ENCODE measurements around the gene GABRG3.

Gene GABRG3

DNA sequence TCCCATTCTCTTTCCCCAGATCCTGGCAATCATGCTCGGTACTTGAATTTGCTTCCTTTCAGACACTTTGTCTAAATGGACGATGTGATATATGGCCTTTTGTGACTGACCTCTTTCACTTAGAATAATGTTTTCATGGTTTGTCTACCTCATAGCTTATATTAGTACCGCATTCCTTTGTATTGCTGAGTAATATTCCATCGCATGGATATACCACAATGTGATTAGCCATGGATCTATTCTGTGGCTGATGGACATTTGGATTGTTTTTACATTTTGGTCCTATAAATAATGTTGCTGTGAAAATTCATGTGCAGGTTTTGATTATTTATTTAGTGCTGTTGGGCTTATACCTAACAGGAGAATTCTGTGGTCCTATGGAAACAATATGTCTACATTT, 458.6 kb downstream of the GABRG3 start:
- no peak for DNase-seq

DNA sequence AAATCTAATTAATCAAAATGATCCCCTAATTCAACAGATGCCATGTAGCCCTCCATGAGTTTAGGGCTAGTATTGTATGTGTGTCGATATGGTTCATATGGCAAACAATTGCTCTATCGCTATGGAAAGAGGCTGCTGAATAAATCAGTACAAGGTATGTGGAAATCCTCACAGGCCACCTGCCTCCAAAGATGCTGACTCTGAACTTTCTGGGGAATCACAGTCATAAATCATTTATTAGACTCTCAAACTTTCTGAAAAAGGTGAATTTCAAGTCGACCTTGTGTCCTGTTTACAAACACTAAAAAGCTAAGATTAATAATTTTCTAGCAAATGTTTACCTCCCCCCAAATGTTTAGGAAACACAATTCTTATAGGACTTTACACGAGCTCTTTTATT, 462.6 kb downstream of the GABRG3 start:
- no peak for DNase-seq

DNA sequence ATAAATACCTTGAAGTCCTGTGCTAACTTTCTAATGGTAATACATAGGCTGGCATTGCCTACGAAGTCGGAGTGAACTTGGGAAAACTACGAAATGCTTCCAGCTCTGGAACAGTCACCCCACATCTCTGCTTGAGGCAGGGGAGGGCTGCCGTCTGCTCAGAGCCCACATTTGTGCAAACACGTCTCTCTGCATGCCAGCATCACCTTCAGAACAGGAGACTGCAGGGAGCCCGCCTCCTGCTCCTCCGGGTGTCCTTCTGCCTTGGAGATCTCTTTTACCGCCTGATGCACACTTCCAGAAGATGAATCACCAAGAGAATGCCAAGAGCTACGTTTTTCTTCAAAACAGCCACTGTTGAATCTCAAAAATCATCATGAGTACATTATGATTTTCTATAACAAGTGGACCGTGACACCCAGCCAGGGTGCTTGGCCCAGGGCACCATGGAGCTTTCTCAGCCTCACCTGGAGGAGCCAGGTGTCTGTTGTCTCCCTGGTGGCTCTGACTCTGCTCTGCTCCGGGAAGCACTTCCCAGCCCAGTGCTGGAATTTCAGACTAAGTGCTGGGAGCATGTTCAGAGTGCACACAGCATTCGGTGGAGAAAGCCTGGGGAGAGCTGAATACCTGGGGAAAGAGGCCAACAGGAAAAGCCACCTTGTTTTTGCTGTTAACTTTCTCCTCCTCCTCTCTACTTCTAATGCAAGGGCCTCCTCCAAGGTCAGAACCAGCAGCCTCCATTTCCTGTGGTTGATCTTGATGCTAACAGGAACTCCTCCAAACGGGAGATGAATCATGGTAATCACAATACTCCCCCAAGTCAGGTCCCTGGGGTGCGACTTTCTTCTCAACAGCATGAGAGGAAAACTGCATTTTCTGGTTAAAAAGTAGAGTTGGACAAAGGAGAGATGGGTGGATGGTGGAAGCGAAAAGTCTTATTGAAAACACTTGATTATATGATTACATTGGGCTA, 467.7 kb downstream of the GABRG3 start:
- DNase-seq = no peak

DNA sequence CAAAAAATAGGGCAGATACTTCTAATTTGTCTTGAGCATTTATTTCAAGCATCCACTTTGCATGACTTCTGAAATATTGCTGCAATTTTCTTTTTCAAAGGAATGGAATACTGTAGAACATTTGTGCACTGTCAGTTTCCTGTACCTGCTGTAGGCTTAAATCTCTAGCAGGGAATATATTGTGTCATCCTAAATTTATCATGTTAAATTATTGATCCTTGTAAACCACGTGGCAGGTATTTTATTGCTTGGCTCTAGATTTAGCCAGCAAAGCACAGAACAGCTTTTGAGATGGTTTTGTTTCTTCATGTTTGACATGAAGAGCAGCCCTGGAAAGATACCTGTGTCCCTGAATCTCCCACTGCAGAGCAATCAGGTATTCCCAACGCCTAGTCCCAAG, 470.1 kb downstream of the GABRG3 start:
- DNase-seq = no peak

DNA sequence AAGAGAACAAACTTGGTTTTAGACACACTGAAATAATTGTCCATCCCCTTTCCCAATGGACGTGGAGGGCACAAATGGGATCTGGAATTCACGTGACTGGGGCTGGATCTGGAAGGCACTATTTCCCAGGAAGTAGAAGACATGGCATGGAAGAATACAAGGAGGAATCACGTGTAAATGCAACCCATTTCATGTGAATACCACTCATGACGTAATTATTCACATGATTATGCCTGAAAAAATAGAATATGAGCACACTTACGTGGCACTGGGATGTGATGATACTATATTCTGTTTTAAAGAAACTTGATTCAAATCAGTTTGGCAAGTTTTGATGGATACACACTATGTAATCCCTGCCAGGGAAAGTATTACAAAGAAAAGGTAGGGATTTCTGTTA, 477.3 kb downstream of the GABRG3 start:
- DNase-seq = no peak

DNA sequence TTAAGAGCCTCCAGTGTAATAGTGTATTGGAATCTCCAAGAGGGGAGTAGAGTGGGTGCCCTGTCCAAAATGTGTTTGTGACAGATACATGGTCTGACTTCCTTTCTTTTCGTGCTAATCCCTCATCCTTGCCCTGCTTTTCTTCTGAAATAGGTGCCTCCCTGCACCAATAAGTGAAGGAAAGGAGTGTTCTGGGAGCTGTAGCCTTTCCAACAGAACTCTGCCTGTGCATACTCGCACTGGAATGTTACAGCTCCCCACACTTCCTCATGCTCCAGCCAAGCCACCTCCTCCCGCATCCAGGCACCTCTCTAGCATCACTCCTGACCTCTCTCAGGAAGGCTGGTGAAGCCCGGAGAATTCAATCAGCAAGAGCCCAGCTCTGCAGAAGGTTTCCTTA, 478.0 kb downstream of the GABRG3 start:
- no peak for DNase-seq

DNA sequence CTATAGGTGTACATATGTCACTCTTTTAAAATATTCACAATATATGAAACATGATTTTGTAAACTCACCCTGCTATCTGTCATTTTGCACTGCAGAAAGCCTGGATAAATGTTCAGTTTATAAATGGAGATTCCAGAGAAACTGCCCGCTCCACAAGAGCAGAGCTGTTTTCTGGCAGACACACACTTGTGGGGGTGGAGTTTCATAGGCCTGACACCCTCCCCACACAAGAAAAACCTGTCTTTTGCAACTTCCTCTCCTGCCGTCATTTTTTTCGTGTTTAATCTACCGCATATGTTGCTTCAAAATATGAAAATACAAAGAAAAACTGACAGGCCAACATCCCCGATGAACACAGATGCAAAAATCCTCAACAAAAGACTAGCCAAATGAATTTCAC, 479.0 kb downstream of the GABRG3 start:
- no peak for DNase-seq

DNA sequence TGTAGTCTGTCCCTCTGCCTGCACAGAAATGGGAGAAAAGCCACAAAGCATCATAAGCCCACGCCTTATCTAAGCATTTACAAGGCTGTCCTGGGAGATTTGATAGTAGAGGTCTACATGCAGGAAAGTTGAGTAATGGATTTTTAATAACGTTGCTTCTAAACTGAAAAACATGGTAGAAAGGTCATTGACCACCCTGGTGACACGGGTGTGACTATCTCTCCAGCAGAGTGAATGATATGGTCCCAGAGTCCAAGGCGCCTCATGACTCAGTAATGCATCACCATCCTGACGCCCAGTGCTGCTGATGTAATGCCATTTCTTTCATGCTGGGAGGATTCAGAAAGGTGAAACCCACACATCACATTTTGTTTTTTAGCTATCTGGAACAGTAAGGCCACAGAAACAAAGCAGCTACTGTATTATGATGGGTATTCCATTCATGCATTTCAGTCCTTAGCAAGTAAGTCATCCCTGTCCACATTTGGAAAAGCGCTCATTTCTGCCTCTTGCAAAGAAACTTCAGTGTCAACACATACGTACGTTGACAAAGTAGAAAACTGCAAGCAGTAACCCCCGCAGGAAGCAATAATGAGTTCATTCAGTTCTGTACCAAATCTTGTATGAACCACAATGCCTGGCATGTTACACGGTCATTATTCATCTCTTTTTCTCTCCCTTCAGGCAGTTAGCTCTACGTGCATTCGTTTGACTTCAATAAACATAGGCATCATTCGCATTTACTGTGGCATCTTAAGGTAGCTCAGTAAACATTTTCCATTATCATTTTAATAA, 483.5 kb downstream of the GABRG3 start:
- no peak for DNase-seq

DNA sequence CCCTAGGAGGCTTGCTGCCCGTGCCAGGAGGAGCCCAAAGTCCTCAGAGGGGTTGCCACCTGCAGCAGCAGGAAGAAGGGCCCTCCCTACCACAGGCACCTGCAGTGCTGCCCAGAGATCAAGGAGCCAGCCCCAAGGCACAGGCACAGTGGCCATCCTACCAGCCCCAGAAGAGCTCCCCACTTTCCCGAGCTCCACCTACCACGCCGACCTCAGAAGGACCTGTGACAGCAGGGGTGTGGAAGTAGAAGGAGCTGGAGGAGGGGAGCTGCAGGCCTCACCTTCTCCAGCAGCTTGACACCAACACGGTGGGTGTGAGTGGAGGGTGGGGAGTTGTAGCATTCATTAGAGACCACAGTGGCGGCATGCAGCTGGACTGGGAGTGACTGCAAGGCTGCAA, 485.8 kb downstream of the GABRG3 start:
- no peak for DNase-seq

DNA sequence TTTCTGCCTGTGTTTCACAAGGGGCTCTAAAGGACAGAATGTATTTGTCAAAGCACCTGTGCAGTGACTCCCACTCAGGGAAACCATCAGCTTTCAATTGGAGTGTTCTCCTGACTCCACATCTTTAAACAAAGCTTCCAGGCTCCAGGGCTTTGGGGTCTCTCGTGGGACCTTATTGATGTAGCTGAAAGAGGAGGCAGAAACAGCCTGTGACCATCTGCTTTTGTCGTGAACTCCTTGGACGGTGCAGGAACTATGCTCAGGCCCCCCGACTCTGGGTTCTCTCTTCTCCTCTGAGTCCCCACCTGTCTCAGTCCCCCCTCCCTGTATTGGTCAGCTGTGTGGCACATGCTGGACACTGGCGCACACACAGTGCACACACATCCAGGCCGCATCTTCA, 486.8 kb downstream of the GABRG3 start:
- DNase-seq = no peak

DNA sequence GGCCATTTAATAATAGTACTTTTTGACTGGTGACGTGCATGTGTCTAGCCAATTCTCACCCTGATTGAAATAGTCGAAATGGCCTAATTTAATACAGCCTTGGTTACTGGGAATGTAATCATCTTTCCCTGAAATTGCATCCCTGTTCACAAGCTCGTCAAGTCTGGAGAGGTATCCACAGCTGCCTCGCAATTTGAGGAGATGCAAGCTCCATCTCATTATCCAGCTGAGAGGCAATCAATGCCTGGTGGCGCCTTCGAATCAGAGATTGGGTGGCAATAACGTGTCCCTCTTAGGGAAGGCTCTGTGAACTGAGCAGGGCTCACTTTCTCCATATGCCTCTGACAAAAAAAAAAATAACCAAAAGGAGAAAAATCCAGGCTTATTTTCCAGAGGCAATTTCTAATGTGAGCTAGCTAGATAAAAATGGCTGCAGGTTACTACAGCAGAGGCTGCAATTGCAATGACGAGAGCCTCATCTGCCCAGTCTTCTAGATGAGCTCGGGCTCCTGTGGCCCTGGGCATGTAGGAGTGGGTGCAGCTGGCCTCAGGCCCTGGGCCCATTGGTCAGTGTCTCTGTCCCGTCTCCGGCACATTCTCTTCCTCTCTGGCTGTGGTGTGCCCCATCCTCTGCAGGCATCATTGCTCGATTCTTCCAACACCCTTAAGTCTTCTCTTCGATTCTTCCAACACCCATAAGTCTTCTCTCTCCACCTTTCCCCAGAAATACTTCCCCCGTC, 487.5 kb downstream of the GABRG3 start:
- DNase-seq = no peak

DNA sequence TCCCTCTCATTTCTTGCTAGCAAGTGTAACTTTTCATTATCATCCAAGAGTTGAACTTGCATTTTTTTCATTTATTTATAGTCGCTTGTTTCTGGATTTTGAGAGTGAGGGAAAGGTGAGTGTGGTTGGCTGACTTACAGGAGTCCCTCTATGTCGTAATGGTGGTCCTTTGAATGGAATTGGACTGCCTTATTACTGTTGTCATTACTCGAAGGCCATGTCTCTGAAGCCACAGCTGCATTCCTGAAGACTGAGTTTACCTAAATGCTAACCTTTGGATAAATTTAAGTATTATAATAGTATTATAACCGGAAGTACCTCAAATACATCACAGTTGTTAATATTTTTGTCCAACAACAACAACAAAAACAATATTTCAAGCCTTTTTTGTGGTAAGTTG, 488.9 kb downstream of the GABRG3 start:
- DNase-seq = no peak

DNA sequence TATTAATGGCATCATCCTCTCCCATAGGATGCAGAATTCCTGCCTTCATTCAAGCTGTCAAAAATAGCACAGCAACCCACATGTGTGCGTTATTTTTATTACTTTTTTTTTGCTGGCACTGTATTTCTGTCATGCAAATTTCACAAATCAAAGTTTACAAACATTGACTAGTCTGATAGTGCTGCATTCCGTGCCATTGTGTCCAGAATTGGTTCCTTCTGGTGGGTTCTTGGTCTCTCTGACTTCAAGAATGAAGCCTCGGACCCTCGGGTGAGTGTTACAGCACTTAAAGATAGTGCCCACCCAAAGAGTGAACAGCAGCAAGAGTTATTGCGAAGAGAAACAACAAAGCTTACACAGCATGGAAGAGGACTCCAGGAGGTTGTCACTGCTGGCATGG, 490.2 kb downstream of the GABRG3 start:
- no peak for DNase-seq

DNA sequence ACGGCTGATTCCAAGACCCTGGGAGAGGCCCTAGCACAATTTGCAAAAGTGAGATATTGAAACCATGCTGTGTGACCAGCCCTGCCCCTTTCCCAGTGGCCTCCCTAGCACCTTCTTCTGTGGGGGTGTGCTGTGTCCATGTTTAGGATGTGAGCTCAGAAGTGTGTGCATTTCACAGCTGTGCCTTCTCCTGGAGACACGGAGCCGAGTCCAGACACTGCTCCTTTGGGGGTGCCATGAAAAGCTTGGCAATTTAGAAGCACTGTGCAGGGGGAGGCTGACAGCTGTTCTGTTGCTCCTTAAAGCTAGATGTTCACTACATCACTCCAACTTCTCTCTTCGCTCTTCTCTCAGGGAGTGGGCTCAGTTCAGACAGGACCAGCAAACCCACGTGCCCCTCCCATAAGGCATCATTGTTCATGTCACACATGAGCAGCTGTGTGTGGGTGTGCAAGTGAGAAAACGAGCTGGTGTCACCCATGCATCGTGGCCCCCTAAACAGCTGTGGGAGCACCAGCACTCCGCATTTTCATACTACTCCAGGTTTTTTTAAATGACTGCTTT, 492.6 kb downstream of the GABRG3 start:
- DNase-seq = no peak

DNA sequence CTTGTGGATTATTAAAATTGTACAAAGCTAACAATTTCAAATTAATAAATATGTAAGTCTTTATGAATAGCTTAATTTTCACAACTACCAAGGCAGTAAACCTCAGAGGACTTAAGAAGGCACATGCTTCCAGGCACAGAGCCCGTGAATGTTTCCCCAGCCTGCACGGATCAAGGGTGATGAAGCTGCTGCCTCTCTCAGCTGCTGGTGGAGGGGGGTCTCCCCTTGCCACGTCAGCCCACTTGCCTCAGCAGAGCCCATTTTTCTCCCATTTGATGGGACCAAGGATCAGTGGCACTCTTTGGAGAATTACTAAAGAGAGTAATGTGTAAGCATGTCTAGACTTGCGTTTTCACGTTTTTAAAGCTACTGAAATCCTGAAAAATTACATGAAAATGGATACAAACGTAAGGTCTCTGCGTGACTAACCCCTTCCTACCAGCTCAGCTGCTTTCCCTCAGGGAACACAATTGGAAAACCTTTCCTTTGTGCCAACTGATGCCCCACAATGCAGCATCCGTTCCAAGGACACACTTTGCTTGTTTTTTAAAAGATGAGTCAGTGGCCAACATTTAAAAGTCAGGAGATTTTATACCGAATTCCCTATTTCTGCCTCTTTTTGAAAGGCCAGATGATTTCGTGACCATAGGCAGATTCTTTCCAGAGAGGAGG, 494.1 kb downstream of the GABRG3 start:
- no peak for DNase-seq

DNA sequence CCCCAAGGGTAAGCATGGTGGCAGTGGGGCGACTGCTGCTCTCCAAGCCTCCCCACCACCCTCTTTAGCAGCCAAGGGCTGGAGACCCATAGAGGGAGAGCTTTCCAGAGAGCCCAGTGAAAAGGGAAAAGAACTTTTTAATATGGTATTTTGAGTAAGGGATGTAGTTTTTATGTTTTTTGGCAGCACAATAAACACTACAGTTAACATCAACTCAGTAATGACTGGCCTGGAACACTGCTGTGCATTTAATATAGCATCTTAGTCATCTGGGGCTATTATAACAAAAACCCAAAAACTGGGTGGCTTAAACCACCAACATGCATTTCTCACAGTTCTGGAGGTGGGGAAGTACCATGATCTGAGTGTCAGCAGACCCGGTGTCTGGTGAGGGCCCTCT, 495.8 kb downstream of the GABRG3 start:
- DNase-seq = no peak

DNA sequence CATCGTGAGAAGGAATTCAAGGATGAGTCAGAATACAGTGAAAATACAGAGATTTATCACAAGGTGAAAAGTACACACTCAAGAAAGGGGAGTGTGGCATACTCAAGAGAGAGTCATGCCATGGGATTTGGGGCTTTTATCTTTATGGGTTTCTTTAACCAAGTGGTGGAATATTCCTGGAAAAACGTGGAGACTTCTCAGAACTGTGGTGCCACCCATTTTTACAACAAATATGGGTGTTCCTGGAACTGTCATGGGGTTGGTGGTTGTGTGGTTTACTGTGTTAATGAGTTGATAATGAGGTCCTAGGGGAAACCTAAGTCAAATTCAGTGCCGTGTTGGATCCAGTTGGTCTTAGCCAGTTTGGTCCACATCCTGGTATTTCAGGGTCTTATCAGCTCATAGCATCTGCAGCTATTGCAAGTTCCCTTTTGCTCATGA, 497.2 kb downstream of the GABRG3 start:
- no peak for DNase-seq

DNA sequence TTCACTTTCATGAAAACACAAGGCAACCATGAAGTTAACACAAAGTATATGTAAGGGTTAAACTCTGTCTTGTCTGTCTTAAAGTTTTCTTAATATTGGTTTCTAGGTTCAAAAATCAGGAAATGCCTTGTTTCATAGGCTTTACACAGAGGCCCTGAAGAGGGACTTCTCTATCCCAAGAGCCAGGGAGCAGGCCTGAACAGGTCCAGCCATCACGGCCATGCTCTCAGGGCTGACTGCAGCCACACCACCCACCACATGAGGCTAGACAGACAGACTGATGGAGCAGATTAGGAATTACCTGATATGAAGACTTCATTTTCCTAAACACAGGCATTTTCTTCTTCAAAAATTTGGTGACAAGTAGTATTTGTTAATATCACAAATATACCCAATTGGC, 502.9 kb downstream of the GABRG3 start:
- DNase-seq = no peak

DNA sequence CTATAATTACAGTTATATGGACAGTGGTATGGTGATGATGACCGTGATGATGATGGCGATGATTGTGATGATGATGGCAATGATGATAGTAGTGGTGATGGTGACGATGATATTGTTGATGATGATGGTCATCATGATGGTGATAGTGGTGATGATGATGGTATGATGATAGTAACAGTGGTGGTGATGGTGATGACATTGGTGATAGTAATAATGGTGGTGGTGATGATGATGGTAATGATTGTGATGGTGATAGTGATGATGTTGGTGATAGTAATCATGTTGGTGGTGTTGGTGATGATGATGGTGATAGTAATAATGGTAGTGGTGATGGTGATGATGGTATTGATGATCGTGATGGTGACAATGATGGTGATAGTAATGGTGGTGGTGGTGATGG, 504.4 kb downstream of the GABRG3 start:
- no peak for DNase-seq

DNA sequence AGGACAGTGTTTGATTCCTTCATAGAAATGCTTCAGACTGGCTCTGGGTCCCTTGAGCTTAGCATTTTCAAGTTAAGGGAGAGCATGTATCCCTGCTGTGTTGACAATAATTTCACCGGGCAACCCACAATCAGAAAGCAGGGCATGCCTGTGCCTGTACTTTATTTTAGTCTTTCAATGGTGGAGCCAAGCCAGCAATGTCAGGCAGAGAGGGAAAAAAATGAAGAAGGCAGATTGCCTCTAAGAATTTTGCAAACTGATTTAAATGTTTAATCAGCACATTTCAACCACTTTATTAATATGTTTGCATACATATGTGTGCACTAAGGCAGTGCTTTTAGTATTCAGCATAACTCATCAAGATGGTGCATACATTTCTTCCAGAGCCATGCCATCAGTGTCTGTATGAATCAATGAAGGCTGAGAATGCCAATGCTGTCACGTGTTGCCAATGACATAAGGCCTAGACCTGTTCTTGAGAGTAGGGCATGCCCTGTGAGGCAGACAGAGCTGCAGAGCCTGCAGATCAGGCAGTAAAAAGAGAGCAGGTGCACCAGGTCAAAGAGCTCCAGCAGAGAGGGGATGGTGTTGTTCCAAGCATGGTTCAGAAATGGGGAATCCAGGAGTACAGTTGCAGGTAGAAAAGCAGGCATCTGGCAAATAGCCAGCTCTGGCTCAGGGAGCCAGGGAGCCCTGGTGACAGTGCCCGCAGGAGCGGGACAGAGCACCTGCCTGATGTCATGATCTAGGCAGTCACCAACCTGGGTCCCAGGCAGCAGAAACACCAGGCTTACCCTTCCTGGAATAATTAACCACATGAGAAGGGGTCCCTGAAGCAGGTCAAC, 508.5 kb downstream of the GABRG3 start:
- DNase-seq = peak; percentile 74

DNA sequence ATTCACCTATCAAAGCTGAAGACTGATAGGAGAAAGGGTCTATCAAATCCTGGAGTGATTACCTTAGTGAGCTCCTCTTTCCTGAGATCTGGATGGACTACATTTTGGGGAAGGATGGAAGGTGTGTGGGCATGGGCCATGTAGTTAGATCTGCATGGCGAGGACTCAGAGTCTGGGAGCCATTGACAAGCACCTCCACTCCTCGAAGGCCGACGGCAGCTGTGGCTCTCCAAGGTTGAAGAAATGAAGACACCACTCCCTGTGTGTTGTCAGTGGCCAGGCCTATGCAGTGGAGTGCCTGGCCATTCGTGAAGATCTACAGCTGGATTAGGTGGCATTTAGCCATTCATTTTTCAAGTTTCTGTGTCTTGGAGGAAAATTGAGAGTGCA, 509.2 kb downstream of the GABRG3 start:
- no peak for DNase-seq

DNA sequence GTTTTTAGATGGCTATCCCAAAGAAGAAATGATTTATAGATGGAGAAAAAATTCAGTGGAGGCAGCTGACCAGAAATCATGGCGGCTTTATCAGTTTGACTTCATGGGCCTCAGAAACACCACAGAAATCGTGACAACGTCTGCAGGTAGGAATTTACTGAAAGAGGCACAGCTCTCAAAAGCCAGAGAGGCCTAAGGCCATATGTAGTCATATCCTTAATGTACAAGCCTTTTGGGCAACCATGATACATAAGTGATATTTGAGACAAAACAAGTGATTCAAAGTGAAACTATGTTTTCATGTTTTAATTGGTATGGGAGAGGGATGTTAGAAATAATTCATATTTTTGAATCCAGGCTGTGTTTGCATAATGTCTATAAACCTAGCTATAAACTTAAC, 509.7 kb downstream of the GABRG3 start:
- no peak for DNase-seq

Data from NCI-H510A treated with DMSO at 0.1 percent for 48 hours (cell line).